ENCODE data around the gene ACAN.

Gene ACAN

GRCh38 chr15:88802250-88802990 is 816 bp upstream of the ACAN start:
- DNase-seq, result no peak

GRCh38 chr15:88802991-88803240 is 320 bp upstream of the ACAN start:
- no peak for DNase-seq

- no peak for DNase-seq
Observed at GRCh38 chr15:88803920-88804247, 648 bp downstream of the ACAN start.

- no peak for DNase-seq
Observed at GRCh38 chr15:88804257-88804656, 1.0 kb downstream of the ACAN start.

GRCh38 chr15:88805031-88805780 is 2.0 kb downstream of the ACAN start:
- DNase-seq, result no peak

- DNase-seq, result no peak
Observed at GRCh38 chr15:88810446-88810845, 7.2 kb downstream of the ACAN start.

- no peak for DNase-seq
Observed at GRCh38 chr15:88812133-88812532, 8.9 kb downstream of the ACAN start.

- DNase-seq, result no peak
Observed at GRCh38 chr15:88813960-88814359, 10.7 kb downstream of the ACAN start.

GRCh38 chr15:88814393-88814792 is 11.2 kb downstream of the ACAN start:
- no peak for DNase-seq

GRCh38 chr15:88818920-88819319 is 15.7 kb downstream of the ACAN start:
- DNase-seq, result no peak

- no peak for DNase-seq
Observed at GRCh38 chr15:88821993-88822392, 18.8 kb downstream of the ACAN start.

- DNase-seq, result no peak
Observed at GRCh38 chr15:88828791-88829190, 25.6 kb downstream of the ACAN start.

GRCh38 chr15:88830016-88830415 is 26.8 kb downstream of the ACAN start:
- DNase-seq, result no peak

GRCh38 chr15:88832820-88833730 is 29.8 kb downstream of the ACAN start:
- DNase-seq, result no peak

GRCh38 chr15:88833731-88834100 is 30.5 kb downstream of the ACAN start:
- DNase-seq, result no peak

GRCh38 chr15:88834211-88834812 is 31.1 kb downstream of the ACAN start:
- DNase-seq, result no peak

- no peak for DNase-seq
Observed at GRCh38 chr15:88835119-88835518, 31.9 kb downstream of the ACAN start.

- DNase-seq, result no peak
Observed at GRCh38 chr15:88835646-88836045, 32.4 kb downstream of the ACAN start.

GRCh38 chr15:88838667-88839066 is 35.4 kb downstream of the ACAN start:
- no peak for DNase-seq

GRCh38 chr15:88839146-88839545 is 35.9 kb downstream of the ACAN start:
- DNase-seq, result no peak

- no peak for DNase-seq
Observed at GRCh38 chr15:88839961-88840360, 36.7 kb downstream of the ACAN start.

- no peak for DNase-seq
Observed at GRCh38 chr15:88841236-88841635, 38.0 kb downstream of the ACAN start.

- DNase-seq, result no peak
Observed at GRCh38 chr15:88842156-88842555, 38.9 kb downstream of the ACAN start.

GRCh38 chr15:88843334-88843733 is 40.1 kb downstream of the ACAN start:
- no peak for DNase-seq
